Activated CD4-positive, alpha-beta T cell treated with anti-CD3 and anti-CD28 coated beads for 1 hour (primary cell): ENCODE measurements around the gene RIT2.

Experiments used
- DNase-seq: peaks from one replicate; pipeline ENCODE4 v3.0.0-alpha.2; 2020

Gene RIT2

DNA sequence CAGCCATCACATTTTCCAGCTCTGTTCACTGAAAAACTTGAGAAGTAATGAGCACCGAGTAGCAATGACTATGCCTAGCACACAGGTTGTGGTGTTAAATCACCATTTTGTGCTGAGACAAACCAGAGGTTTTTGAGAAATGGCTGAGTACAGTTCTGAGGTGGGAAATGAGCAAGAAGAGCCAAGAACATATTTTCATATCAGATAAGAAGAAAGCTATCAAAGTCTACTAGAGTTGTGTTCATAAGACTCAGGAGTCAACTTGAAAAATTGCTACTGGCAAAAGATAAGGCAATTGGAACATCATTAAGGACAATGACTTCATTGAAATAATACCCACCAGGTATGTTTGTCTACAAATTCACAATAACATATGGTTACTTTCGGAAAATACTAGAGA lies 108.1 kb downstream of the RIT2 start:
- no peak for DNase-seq

GRCh38 chr18:43004421-43004820 lies 111.1 kb downstream of the RIT2 start:
- no peak for DNase-seq

DNA sequence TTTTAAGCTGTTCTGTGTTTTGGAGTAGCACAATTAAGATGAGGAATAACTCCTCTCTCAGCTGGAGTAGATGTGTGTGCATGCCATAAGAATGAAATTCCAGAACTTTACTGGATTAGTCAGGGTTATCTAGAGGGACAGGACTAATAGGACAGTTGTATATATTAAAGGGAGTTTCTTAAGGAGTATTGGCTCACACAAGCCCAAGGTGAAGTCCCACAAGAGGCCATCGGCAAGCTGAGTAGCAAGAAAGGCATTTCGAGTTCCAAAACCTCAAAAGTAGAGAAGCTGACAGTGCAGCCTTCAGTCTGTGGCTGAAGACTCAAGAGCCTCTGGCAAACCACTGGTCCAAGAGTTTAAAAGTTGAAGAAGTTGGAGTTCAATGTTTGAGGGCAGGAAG lies 113.7 kb downstream of the RIT2 start:
- DNase-seq, result no peak

- no peak for DNase-seq
These were observed 118.7 kb downstream of the RIT2 start for GRCh38 chr18:42996824-42997223.

GRCh38 chr18:42980426-42980825 lies 135.1 kb downstream of the RIT2 start:
- no peak for DNase-seq

GRCh38 chr18:42977982-42978637 lies 137.4 kb downstream of the RIT2 start:
- DNase-seq, result no peak

DNA sequence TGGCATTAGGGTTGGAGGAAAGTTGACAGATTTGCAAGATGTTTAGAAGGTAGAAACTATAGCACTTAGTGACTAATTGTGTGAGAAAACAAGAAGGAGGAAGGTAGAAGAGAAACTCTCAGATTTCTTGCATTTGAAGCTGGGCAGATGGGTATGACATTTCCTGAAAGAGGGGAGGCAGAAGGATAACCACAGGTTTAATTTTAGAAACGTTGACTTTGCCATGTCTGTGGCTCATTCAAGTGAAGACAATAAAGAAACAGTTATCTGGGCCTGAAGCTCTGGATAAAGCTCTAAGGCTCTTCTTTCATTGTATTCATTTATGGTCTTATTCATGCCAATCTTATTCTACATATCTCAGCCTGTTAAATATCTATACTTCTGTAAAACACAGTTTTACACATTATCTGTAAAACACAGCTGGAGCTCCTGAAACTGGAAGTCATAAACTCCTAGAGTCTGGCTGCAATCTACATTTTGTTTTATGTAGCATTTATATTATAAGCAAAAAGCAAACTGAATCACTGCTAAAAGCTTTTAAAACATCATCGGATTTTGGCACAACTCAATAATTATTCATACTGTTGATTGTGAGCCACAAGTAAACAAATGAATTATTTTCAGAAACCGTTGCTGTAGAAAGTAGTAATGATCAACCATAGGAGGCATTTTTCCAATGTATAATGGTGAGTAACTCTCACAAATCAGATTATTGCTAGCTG lies 138.5 kb downstream of the RIT2 start:
- DNase-seq, result no peak

DNA sequence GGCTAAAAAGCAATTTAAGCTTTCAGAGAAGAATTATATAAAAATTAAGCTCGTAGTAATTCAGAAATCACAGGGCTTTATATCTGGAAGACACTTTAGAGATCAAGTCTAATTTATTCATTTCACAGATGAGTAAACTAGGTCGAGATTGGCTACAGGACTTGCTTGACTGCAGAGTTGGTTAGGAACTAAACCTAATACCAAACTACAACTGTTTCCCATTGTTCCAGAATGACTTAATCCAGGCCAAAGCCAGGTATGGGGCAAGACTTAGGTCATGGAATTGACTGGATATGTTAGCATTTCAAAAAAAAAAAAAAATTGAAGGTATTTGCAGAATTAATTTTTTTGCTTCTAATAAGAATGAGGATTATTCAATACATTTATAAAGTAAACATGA lies 146.1 kb downstream of the RIT2 start:
- no peak for DNase-seq

DNA sequence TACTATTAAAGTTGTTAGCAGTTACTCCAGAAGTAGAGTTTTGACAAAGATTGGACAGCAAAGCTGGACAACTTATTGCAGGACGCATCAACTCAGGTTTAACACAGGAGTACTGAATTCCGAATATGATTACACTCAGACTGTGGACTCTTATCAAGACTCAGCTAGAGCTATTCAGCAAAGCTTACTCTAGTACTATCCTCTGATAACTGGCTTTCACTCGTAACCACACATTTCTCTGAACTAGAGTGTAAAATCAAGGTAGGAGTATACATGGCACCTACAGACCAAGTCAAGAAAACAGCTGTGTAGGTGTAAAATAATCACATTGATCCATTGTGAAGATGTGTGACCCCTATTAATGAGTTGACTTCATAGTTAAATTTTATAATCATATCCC lies 154.2 kb downstream of the RIT2 start:
- no peak for DNase-seq

DNA sequence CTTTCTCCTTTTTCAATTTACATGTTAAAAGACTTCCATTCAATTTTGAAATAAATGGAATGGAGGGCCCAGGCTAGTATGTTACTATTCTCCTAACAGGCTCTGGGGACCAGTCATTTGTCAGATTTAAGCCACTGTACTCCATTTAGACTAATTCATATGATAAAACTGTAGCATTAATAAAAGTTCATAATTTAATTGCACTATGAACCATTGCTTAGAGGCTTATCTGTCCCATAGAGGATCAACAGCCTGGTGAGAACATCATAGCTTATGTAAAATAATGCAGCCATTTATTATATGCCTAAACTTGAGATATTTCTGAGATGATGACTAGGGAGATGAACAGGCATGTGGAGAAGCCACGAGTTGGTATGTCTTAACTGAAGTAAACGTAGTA lies 156.0 kb downstream of the RIT2 start:
- no peak for DNase-seq

DNA sequence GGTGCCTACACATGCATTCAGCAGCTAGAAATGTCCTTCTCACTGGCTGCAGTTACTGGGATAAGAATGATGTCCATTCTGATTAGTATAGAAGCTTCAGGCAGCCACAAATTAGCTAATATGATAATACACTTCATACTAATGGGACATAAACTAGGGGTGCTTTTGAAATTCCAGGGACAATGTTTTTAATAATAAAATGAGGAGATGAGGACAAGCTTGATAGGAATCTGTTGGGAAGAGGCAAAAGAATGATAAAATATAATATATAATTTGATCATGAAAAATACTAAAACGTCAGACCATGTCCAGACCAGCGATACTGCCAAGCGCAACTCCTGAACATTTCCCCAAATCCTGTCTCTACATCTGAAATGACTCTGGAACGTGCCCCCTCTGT lies 157.1 kb downstream of the RIT2 start:
- no peak for DNase-seq

GRCh38 chr18:42956287-42956686 lies 159.2 kb downstream of the RIT2 start:
- DNase-seq, result no peak

- DNase-seq, result no peak
These were observed 160.6 kb downstream of the RIT2 start for GRCh38 chr18:42954887-42955286.

DNA sequence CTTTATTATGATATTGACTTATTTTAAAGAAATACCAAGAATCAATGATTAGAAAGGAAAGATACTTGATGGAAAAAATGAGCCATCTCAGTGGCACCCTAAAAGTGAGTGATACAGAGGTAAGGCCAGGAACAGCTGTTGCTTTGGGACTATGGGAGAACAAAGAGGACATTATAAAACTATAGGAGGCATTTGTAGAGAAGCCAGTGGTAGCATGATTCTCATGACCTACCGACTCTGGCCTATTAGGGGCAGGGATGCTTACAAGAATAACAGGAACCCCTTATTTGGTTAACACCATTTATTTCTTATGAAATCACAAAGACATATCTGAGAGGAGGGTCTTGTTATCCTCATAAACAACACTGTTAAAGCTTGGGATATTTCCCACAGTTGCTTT lies 162.2 kb downstream of the RIT2 start:
- DNase-seq, result no peak

GRCh38 chr18:42950732-42951131 lies 164.8 kb downstream of the RIT2 start:
- no peak for DNase-seq

DNA sequence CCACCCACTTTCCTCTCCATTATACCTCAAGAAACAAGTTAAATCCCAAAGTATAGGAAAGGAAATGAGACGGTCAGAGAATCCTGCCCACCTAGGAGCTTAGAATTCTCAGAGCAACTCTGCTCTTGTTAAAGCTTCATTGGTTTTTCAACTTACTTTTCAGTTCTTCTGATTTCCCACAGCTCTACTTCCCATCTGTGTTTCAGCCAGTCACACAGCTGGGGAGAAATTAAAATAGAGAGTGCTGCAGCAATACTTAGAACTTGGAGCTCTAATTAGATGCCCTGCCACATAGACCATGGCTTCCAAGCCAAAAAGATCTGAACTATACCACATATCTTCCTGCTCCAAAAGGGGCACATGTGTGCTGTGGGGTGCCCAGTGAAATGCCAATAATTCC lies 166.7 kb downstream of the RIT2 start:
- no peak for DNase-seq

- DNase-seq, result no peak
These were observed 173.6 kb downstream of the RIT2 start for GRCh38 chr18:42941860-42942259.

- DNase-seq, result no peak
These were observed 174.5 kb downstream of the RIT2 start for GRCh38 chr18:42941021-42941420.

GRCh38 chr18:42937436-42937835 lies 178.0 kb downstream of the RIT2 start:
- no peak for DNase-seq

- no peak for DNase-seq
These were observed 179.2 kb downstream of the RIT2 start for GRCh38 chr18:42936289-42936688.

- DNase-seq, result no peak
These were observed 184.0 kb downstream of the RIT2 start for GRCh38 chr18:42931491-42931890.

GRCh38 chr18:42929857-42930256 lies 185.6 kb downstream of the RIT2 start:
- DNase-seq, result no peak

DNA sequence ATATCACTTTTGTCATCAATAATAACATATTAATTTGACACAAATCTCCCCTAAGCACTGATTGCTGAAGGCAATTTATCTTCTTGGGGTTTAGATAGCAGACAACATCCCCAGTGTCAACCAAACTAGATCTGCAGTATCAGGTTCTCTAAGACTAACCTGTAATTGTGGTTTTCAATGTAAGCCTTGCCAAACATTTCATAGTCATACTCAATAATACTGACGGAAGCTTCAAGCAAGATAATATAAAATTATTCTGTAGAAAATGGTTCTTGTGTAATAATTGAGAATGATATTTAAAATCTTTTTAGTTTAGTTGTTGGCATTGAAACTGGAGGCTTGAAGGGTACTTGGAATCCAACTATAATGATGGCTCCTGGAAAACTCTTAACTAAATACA lies 186.3 kb downstream of the RIT2 start:
- DNase-seq, result no peak

- no peak for DNase-seq
These were observed 190.4 kb downstream of the RIT2 start for GRCh38 chr18:42925036-42925435.

DNA sequence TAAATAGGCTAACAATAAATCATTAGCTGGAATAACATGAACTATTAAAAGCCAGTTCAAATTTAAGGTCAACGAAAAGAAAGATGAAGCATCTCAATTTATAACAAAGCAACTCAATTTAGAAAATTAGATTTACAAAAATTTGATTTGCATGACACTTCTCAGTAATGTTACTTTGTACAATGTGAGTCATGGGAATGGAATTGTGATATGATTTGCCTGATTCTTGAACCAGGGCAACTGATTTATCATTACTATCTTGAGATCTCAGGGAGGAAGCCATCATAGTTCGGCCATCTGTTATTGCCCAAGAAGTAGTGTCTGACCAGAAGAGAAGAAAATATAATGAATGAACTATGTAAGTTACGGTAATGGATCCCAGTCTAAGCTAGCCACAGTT lies 193.1 kb downstream of the RIT2 start:
- no peak for DNase-seq
